K562 (cell line): ENCODE results near the gene ATP9B. TPM values are rescaled to one million over a fixed set of nuclear protein-coding genes. Genes with fewer than 3 reads are reported as not detected.

Experiments
- CBFA2T3 ChIP-seq: fragments of 450-650 bp; IDR thresholded peaks from 2 replicates; pipeline ENCODE4 v1.6.1; 2017
- CEBPZ ChIP-seq: fragments of 150-350 bp; IDR thresholded peaks from 2 replicates; pipeline ENCODE4 v1.6.1; 2014; ENCODE audit warnings: low read depth, mild to moderate bottlenecking, low read length, borderline replicate concordance
- CTBP1 ChIP-seq: fragments of 450-650 bp; IDR thresholded peaks from 2 replicates; pipeline ENCODE4 v1.6.1; 2016; ENCODE audit warnings: borderline replicate concordance
- DPF2 ChIP-seq: fragments of 450-650 bp; IDR thresholded peaks from 2 replicates; pipeline ENCODE4 v1.6.1; 2016
- GATAD2B ChIP-seq: fragments of 450-650 bp; IDR thresholded peaks from 2 replicates; pipeline ENCODE4 v1.6.1; 2017; ENCODE audit warnings: mild to moderate bottlenecking, borderline replicate concordance
- KDM1A ChIP-seq, 2 experiments: fragments of 450-650 bp; IDR thresholded peaks; 2 replicates each; pipeline ENCODE4 v1.6.1; 2016; ENCODE audit warnings: mild to moderate bottlenecking in 2 of 2
- KDM4B ChIP-seq, 2 experiments: fragments of 450-650 bp in 1 of 2; sonication (generic) in 1 of 2; IDR thresholded peaks; 2 replicates each; pipeline ENCODE4 v1.6.1; 2016 to 2017; ENCODE audit warnings: borderline replicate concordance in 2 of 2, antibody characterized with exemption in 1 of 2, low read depth in 1 of 2, mild to moderate bottlenecking in 1 of 2
- KLF16 ChIP-seq: IDR thresholded peaks from 2 replicates; pipeline ENCODE4 v1.6.1; 2016; ENCODE audit warnings: antibody characterized with exemption
- MEF2D ChIP-seq: conservative IDR thresholded peaks from 2 replicates; pipeline ENCODE4 v1.6.1; 2016; ENCODE audit warnings: low read depth, missing genetic modification characterization, missing compliant biosample characterization
- MTA2 ChIP-seq: fragments of 450-650 bp; IDR thresholded peaks from 2 replicates; pipeline ENCODE4 v1.6.1; 2016; ENCODE audit warnings: low read depth
- NUFIP1 ChIP-seq: fragments of 450-650 bp; IDR thresholded peaks from 2 replicates; pipeline ENCODE4 v1.6.1; 2018; ENCODE audit not compliant: partially characterized antibody
- POLR2G ChIP-seq: fragments of 200-400 bp; formaldehyde crosslinking; IDR thresholded peaks from 2 replicates; pipeline ENCODE4 v1.6.1; 2017; ENCODE audit warnings: low read depth, mild to moderate bottlenecking, antibody characterized with exemption, low read length, moderate library complexity
- STAT6 ChIP-seq: sonication (generic); formaldehyde crosslinking; IDR thresholded peaks from 2 replicates; pipeline ENCODE4 v1.8.1; 2023; ENCODE audit warnings: mild to moderate bottlenecking, missing genetic modification reagents
- XRCC4 ChIP-seq: IDR thresholded peaks from one replicate; pipeline ENCODE4 v1.6.1; 2011; ENCODE audit not compliant: insufficient read depth, insufficient read length; ENCODE audit errors: extremely low read depth
- ZBTB1 ChIP-seq: sonication (generic); formaldehyde crosslinking; IDR thresholded peaks from 2 replicates; pipeline ENCODE4 v1.8.1; 2023; ENCODE audit warnings: missing genetic modification reagents, low read depth, mild to moderate bottlenecking, borderline replicate concordance
- ZBTB34 ChIP-seq: fragments of 250-450 bp; sonication (Bioruptor Pico); IDR thresholded peaks from 2 replicates; pipeline ENCODE4 v1.8.0; 2021; ENCODE audit warnings: mild to moderate bottlenecking, moderate library complexity
- ZFP1 ChIP-seq: fragments of 450-650 bp; formaldehyde crosslinking; IDR thresholded peaks from 2 replicates; pipeline ENCODE4 v1.4.0; 2020; ENCODE audit warnings: mild to moderate bottlenecking, mixed read lengths
- ZKSCAN3 ChIP-seq: fragments of 250-450 bp; sonication (Bioruptor Pico); IDR thresholded peaks from 2 replicates; pipeline ENCODE4 v1.4.0; 2020
- ZMIZ1 ChIP-seq, 2 experiments: fragments of 150-350 bp in 1 of 2; IDR thresholded peaks; 2 replicates each; pipeline ENCODE4 v1.6.1; 2012 to 2016; ENCODE audit warnings: low read depth in 2 of 2, low read length in 2 of 2, mild to moderate bottlenecking in 1 of 2, moderate library complexity in 1 of 2
- polyA plus RNA-seq, 8 experiments: library from polyadenylated mRNA; depleted of rRNA in 4 of 8; stranded (reverse) in 5 of 8; unstranded in 3 of 8; fragments of >200 nt; fragmentation: Nextera tagmentation in 2 of 8; fragmentation: Illumina TruSeq in 1 of 8; extraction: Ambion mirVana in 2 of 8; extraction: Trizol in 1 of 8; gene quantifications; 2 replicates each; pipeline versions ENCODE4 v1.2.1 to v1.2.3, GENCODE V29; 2011 to 2014; ENCODE audit warnings: inconsistent platforms in 1 of 8, missing spikeins in 1 of 8
- total RNA-seq, 7 experiments: library from RNA; depleted of rRNA in 6 of 7; stranded (reverse); fragments of >200 nt in 6 of 7; fragmentation: Illumina TruSeq in 2 of 7; extraction: Trizol in 2 of 7; gene quantifications; 2 replicates each; pipeline versions ENCODE4 v1.2.1 to v1.2.3, GENCODE V29; 2011 to 2021; ENCODE audit warnings: low replicate concordance in 1 of 7

ATP9B gene
- total and polyA plus RNA-seq, 9 of the 15 experiments (the other 6 are each of a cell fraction or from before 2014, with no cell fraction given): 0.66 to 13.2 (median 7.9) TPM

GRCh38 chr18:79259218-79259617 lies 190.0 kb downstream of the ATP9B start (continued):
- TF ChIP-seq STAT6 (CRISPR knock-in tag) (no peak), KDM4B (IDR thresholded peaks at IDR 0.05; ENCODE audit: borderline replicate concordance in 2 of 2, low read depth in 1 of 2) (no peak), ZFP1 (CRISPR knock-in tag) (no peak), CBFA2T3 (peak; percentile 95), ZBTB1 (CRISPR knock-in tag) (no peak), XRCC4 (no peak), KDM1A (IDR thresholded peaks at IDR 0.05) (peak; percentile 66 to 72; a peak in 3 of 4 replicates), POLR2G (no peak), CEBPZ (no peak), DPF2 (peak; percentile 85), MEF2D (tag) (no peak), GATAD2B (peak; percentile 41; the same call in 1 of the 2 replicates), ZBTB34 (CRISPR knock-in tag) (no peak), ZMIZ1 (IDR thresholded peaks at IDR 0.05; ENCODE audit: low read depth in 2 of 2, low read length in 2 of 2) (peak in 1 of 2 experiments; percentile 80; a peak in 2 of 4 replicates), NUFIP1 (no peak), MTA2 (peak; percentile 82), ZKSCAN3 (CRISPR knock-in tag) (no peak), KLF16 (peak; percentile 88), CTBP1 (peak; percentile 51; the same call in 1 of the 2 replicates)
